ENCODE measurements around the gene XRN2.

DNA sequence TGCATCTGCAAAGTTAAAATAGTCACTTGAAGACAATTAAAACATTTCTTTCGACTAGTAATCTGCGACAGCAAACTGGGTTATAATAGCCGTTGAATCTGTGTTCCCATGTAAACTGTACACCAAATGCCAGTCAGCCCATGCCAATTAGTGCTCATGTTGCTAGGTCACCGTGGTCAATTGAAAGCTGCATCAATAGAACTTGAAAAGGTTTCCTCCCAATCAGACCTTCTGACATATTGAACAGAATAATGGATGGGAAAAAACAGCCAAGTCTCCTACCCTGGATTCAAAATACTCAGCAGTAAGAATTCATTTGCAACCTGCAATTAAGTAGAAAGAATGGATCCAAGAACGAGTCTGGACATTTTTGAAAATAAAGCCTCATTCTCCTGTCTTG, 83.0 kb downstream of the XRN2 start:
- TF ChIP-seq CTCF (IDR thresholded peaks at IDR 0.05): no peak
- TF ChIP-seq EP300 (IDR thresholded peaks at IDR 0.05): no peak

Measured in ovary (tissue), 3 donors.